Measurements from ENCODE around the gene KRTAP1-5.
"Not testable (repeated sequence)": the region's sequence is repeated elsewhere in the genome, so short reads cannot be mapped to it uniquely, and the experiment has no call there.

Gene KRTAP1-5

GRCh38 chr17:41052566-41052965, 25.6 kb upstream of the KRTAP1-5 start:
- Histone ChIP-seq H3K36me3 (ENCODE audit: control insufficient read depth, insufficient read depth, low read length) (no peaks in the 10 kb centered on the region), H3K4me3 (replicated peaks; ENCODE audit: low read depth, low read length) (no peak overlapping the region), H3K27me3 (replicated peaks; ENCODE audit: control insufficient read depth, insufficient read depth, low read length) (no peaks in the 10 kb centered on the region)
- no peak for DNase-seq (ENCODE audit: extremely low read depth, insufficient read length)
- TF ChIP-seq, protein P1, sequence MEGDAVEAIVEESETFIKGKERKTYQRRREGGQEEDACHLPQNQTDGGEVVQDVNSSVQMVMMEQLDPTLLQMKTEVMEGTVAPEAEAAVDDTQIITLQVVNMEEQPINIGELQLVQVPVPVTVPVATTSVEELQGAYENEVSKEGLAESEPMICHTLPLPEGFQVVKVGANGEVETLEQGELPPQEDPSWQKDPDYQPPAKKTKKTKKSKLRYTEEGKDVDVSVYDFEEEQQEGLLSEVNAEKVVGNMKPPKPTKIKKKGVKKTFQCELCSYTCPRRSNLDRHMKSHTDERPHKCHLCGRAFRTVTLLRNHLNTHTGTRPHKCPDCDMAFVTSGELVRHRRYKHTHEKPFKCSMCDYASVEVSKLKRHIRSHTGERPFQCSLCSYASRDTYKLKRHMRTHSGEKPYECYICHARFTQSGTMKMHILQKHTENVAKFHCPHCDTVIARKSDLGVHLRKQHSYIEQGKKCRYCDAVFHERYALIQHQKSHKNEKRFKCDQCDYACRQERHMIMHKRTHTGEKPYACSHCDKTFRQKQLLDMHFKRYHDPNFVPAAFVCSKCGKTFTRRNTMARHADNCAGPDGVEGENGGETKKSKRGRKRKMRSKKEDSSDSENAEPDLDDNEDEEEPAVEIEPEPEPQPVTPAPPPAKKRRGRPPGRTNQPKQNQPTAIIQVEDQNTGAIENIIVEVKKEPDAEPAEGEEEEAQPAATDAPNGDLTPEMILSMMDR (IDR thresholded peaks at IDR 0.05; ENCODE audit: insufficient read depth, low read length, poor library complexity, severe bottlenecking): no peak

DNA sequence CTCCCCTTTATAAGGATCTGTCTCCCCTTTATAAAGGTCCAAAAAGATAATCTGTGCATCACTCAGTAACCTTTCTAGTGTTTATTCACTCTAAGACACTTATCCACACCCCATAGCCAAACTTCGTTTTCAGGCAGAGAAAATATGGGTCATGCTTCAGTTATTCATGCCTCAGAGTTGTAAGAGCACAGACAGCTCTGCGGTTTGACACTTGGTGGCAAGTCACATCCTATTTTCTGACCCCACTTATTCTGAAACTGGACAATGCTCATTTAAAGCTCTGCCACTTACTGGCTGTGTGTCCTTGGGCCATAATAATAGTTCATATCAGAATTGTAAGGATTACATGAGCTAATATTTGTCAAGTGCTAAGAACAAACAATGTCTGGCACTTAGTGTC, 22.1 kb upstream of the KRTAP1-5 start:
- Histone ChIP-seq H3K36me3 (ENCODE audit: control insufficient read depth, insufficient read depth, low read length) (no peaks in the 10 kb centered on the region), H3K27me3 (replicated peaks; ENCODE audit: control insufficient read depth, insufficient read depth, low read length) (no peaks in the 10 kb centered on the region), H3K4me3 (replicated peaks; ENCODE audit: low read depth, low read length) (no peak overlapping the region)
- TF ChIP-seq, protein P1 (IDR thresholded peaks at IDR 0.05; ENCODE audit: insufficient read depth, low read length, poor library complexity, severe bottlenecking): no peak
- DNase-seq (ENCODE audit: extremely low read depth, insufficient read length): no peak

GRCh38 chr17:41048441-41048840, 21.4 kb upstream of the KRTAP1-5 start:
- no peaks in the 10 kb centered on the region for H3K36me3 ChIP-seq (ENCODE audit: control insufficient read depth, insufficient read depth, low read length)
- no peak for DNase-seq (ENCODE audit: extremely low read depth, insufficient read length)
- TF ChIP-seq, protein P1 (IDR thresholded peaks at IDR 0.05; ENCODE audit: insufficient read depth, low read length, poor library complexity, severe bottlenecking): no peak
- H3K27me3 ChIP-seq (replicated peaks; ENCODE audit: control insufficient read depth, insufficient read depth, low read length): no peaks in the 10 kb centered on the region
- no peak overlapping the region for H3K4me3 ChIP-seq (replicated peaks; ENCODE audit: low read depth, low read length)

- not testable (repeated sequence) for H3K4me3 ChIP-seq (replicated peaks; ENCODE audit: low read depth, low read length); DNase-seq (ENCODE audit: extremely low read depth, insufficient read length); H3K36me3 ChIP-seq (ENCODE audit: control insufficient read depth, insufficient read depth, low read length); H3K27me3 ChIP-seq (replicated peaks; ENCODE audit: control insufficient read depth, insufficient read depth, low read length)
Measured at GRCh38 chr17:41046735-41047465, 19.9 kb upstream of the KRTAP1-5 start, which contains the start of gene KRTAP2-1. TSS of gene KRTAP2-1 (minus strand) at chr17:41047316. CDS start at chr17:41047267, 49 bp downstream.

- no peaks in the 10 kb centered on the region for H3K27me3 ChIP-seq (replicated peaks; ENCODE audit: control insufficient read depth, insufficient read depth, low read length)
- no peak for DNase-seq (ENCODE audit: extremely low read depth, insufficient read length)
- no peak overlapping the region for H3K4me3 ChIP-seq (replicated peaks; ENCODE audit: low read depth, low read length)
- H3K36me3 ChIP-seq (ENCODE audit: control insufficient read depth, insufficient read depth, low read length): no peaks in the 10 kb centered on the region
- TF ChIP-seq, protein P1 (IDR thresholded peaks at IDR 0.05; ENCODE audit: insufficient read depth, low read length, poor library complexity, severe bottlenecking): no peak
Measured at GRCh38 chr17:41042953-41043352, 15.9 kb upstream of the KRTAP1-5 start.

- H3K36me3 ChIP-seq (ENCODE audit: control insufficient read depth, insufficient read depth, low read length); H3K27me3 ChIP-seq (replicated peaks; ENCODE audit: control insufficient read depth, insufficient read depth, low read length); H3K4me3 ChIP-seq (replicated peaks; ENCODE audit: low read depth, low read length); DNase-seq (ENCODE audit: extremely low read depth, insufficient read length): not testable (repeated sequence)
Measured at GRCh38 chr17:41040783-41041571, 14.0 kb upstream of the KRTAP1-5 start, which contains the start of gene KRTAP1-1. TSS of gene KRTAP1-1 (minus strand) at chr17:41041450. CDS start at chr17:41041397, 53 bp downstream.

Data from GM06990 (cell line).